GM12874 (cell line): ENCODE measurements around the gene SH3PXD2A.

ENCODE experiments used
- TF ChIP-seq, protein P1 (sequence below): IDR thresholded peaks from 2 replicates; pipeline ENCODE4 v1.5.1; 2011; ENCODE audit warnings: low read depth, mild to moderate bottlenecking, control low read depth, low read length, moderate library complexity; ENCODE audit not compliant: insufficient read depth

The SH3PXD2A gene

DNA sequence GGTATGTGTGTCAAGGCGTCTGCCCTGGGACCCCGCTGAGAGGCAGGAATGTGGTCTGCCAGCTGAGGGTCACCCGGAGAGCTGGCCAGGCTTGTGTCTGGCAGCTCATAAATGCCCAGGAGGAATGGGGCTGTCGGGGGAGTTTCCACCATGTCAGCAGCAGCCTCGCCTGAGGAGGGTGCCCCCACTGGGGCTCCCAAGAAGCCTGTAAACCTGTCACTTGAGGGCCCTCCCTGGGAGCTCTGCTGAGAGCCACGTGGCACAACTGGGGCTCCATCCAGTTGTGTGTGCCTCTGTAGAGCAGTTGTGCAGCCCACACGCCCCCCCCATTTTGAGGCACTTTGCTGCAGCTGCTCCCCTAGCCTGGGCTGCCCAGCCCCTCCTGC lies 291.3 kb downstream of the SH3PXD2A start:
- TF ChIP-seq, protein P1, sequence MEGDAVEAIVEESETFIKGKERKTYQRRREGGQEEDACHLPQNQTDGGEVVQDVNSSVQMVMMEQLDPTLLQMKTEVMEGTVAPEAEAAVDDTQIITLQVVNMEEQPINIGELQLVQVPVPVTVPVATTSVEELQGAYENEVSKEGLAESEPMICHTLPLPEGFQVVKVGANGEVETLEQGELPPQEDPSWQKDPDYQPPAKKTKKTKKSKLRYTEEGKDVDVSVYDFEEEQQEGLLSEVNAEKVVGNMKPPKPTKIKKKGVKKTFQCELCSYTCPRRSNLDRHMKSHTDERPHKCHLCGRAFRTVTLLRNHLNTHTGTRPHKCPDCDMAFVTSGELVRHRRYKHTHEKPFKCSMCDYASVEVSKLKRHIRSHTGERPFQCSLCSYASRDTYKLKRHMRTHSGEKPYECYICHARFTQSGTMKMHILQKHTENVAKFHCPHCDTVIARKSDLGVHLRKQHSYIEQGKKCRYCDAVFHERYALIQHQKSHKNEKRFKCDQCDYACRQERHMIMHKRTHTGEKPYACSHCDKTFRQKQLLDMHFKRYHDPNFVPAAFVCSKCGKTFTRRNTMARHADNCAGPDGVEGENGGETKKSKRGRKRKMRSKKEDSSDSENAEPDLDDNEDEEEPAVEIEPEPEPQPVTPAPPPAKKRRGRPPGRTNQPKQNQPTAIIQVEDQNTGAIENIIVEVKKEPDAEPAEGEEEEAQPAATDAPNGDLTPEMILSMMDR, result no peak

DNA sequence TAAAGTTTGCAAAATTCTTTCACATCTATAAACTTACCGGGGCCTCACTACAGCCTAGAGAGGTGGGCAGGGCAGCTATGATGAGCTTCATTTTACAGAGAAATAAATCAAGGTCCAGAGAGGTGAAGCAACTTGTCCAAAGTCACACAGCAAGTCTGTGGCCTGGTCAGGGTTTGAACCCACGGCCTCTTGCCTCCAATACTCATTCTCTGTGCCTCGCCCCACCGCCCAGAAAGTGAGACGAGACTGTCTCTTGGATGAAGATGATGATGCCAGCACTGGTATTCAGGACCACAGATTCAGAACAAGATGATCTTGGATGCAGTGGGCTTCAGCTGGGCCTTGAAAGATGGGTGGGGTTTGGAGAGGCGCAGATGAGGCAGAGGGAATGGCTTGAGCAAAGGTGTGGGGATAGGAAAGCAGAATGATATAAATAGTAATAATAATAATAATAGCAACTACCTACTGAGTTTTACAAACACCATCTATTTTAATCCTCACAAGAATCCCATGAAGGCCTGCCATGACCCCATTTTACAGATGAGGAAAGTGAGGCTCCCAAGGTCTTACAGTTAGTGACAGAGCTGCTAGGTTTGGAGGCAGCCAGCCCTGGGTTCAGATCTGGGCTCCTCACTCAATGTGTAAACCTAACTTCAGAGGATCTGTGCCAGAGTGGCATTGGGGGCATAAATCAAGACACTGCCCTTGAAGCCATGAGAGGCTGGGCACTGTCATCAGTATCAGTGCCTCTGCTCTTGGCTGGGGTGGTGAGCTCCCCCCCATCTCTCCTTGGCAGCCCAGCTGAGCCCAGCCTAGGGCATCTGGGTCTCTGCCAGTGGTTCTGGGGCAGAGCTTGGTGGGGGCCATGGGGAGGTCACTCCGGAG lies 291.9 kb downstream of the SH3PXD2A start:
- TF ChIP-seq, protein P1, result no peak

DNA sequence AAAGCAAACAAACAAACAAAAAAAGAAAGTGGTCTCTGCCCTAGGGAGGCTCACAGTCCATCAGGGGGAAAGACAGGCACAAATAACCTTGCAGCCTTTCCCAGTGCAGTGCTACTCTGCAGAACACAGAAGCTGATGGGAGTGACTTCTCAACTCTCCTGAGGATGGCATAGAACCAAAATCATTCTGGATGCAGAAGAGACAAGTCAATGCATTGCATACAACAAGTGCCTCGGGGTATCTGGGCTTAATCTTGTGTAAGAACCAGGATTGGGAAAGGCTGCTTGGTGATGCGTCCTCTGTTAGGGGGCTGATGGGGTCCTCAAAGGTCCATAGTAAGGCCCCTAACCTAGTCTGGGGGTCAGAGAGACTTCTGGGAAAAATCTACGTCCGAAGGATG lies 293.0 kb downstream of the SH3PXD2A start:
- TF ChIP-seq, protein P1, result no peak

DNA sequence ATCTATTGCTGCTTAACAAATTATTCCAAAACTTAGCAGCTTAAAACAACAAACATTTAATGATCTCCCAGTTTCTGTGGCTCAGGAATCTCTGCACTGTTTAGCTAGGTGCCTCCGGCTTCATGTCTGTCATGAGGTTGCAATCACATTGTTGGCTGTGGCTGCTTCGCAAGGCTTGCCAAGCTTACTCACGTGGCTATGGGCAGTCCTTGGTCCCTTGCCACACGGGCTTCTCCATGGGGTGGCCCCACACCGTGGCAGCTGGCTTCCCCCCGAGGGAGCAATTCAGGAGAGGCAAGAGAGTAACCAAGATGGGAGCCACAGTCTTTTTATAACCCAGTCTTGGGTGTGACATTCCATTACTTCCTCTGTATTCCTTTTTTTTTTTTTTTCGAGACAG lies 294.5 kb downstream of the SH3PXD2A start:
- TF ChIP-seq, protein P1, result no peak

DNA sequence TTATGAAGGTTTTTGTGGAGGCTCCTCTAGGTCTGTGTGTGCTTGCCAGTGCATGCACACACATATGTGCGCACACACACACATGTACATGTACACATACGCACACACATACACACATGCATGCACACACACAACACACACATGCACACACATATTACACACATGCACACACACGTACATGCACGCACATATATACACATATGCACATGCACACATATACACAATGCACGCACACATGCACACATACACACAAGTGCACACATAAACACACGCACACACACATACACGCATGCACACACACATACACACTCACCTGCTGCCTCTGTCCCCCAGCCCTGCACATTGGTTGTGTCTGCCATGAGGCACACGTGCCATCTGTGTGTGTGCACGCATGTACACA lies 295.6 kb downstream of the SH3PXD2A start:
- TF ChIP-seq, protein P1, result no peak

DNA sequence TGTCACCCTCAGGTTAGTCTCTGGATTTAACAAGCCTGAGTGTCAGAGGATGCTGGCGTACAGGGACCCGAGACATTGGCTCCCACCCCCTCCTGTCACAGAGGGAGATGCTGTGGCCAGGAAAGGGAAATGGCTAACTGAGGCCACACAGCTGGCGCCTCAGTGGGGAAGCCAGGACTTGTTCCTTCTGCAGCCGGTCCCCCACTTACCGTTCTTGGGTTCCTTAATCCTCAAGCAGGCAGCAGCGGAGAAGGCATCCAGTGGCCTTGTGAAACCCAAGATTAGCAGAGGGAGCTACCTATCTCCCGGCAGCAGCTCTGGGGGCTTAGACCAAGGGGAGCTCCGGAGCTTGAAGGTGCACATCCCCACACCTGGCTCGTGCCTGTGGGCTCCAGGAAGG lies 296.5 kb downstream of the SH3PXD2A start:
- TF ChIP-seq, protein P1, result no peak

DNA sequence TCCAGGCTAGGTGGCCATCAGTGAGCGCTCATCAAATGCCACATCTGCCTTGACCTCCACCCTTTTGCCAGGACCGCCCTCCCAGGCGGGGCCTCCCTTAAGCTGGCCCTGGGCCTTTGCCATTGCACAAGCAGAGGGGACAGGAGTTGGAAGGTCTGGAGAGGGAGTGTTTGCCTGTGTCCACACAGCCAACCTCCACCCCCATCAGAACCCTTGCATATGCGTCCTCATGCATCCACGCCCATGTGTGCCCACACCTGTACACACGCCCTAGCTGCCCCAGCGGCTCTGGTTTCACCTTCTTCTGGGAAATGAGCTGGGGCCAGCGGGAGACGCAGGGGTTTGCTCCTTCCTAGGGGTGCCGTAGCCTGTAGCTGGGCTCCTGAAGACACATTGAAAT lies 297.9 kb downstream of the SH3PXD2A start:
- TF ChIP-seq, protein P1, result no peak
